Natural killer cell treated with Interleukin-12 subunit alpha and Interleukin-12 subunit beta and Interleukin-15 and Interleukin-18, amount 100 ng/mL, for 72 hours (primary cell): ENCODE data around the gene EXOSC10. TPM values are rescaled to one million over a fixed set of nuclear protein-coding genes. Genes with fewer than 3 reads are reported as not detected.
A peak's percentile ranks its signal among the peaks of the same experiment; 100 is the strongest.

Experiments used
- ATAC-seq, 2 donors: fragments of 150-1000 bp; cut with Tn5 transposase in 1 of 2; sonication (Bioruptor Pico), chemical (Tn5 transposase) in 1 of 2; 2 replicates each; pipeline ENCODE4 v1.10.0; 2021
- DNase-seq: peaks from one replicate; pipeline ENCODE4 v3.0.0; 2022; ENCODE audit warnings: low spot score
- H3K27ac Mint-ChIP-seq, 2 donors: 1 replicate in 1 of 2; 2 replicates in 1 of 2; pipeline ENCODE4 v1.8.0; 2022; ENCODE audit warnings: mixed read lengths in 2 of 2, mild to moderate bottlenecking in 1 of 2, moderate library complexity in 1 of 2
- H3K27me3 Mint-ChIP-seq, 2 donors: 1 replicate in 1 of 2; 2 replicates in 1 of 2; pipeline ENCODE4 v1.8.0; 2022; ENCODE audit warnings: mixed read lengths in 2 of 2
- H3K36me3 Mint-ChIP-seq: one replicate; pipeline ENCODE4 v1.8.0; 2022; ENCODE audit warnings: mixed read lengths
- H3K4me1 Mint-ChIP-seq, 2 donors: 1 replicate in 1 of 2; 2 replicates in 1 of 2; pipeline ENCODE4 v1.8.0; 2022; ENCODE audit warnings: low read depth in 2 of 2, mixed read lengths in 2 of 2, mild to moderate bottlenecking in 1 of 2
- H3K4me3 Mint-ChIP-seq: one replicate; pipeline ENCODE4 v1.8.0; 2022; ENCODE audit warnings: mixed read lengths
- H3K9me3 Mint-ChIP-seq: 2 replicates; pipeline ENCODE4 v1.8.0; 2022; ENCODE audit warnings: mixed read lengths
- total RNA-seq, 2 donors: library from RNA; stranded (reverse); gene quantifications; one replicate each; pipeline ENCODE4 v1.2.3, GENCODE V29; 2022

The EXOSC10 gene
- 100 to 1,000 TPM in 1 of 2 donors, 10 to 100 TPM in 1; 69.6 to 120 TPM for total RNA-seq

DNA sequence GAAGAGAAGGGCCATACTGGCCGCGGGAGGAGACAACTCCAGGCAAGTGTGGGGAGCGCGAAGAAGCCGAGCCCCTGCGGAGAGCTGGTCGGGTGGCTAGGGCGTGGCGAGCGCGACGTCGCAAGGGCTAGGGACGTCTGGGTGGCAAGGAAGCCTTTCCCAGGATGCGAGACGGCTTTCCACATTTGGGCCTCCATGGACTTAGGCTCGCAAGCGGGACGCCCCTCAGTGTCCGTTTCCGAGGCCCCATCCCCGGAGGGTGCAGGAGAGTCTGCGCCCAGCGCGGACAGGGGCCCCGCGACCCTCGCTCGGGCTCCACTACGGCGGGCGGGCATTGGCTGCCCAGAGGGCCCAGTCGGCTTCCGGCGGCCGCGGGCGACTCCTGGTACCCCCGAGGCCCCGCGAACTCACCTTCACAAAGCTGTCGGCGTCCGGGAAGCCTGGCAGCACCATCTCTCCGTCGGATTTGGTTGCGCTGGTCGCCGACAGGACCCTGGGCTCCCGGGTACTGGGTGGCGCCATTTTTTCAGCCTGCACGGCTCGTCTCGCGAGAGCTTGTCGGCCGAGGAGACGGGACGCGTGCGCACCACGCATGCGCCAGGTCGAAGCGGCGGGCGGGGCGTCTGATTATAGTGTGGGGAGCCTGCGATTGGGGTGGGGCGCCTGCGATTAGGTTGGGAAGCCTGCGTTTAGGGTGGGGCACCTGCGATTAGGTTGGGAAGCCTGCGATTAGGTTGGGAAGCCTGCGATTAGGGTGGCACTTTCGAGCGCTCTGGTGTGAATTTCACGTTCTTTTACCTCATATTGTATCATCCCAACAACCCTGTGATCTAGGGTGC, at the start of gene EXOSC10:
TSS of gene EXOSC10 (minus strand) at position 560 of the 839 bp plus-strand sequence. CDS start at position 522, 38 bp downstream.
- peaks cover 5% of the 10 kb centered on the region for H3K36me3 Mint-ChIP-seq
- H3K27ac Mint-ChIP-seq = peak within 1 kb of the TSS; percentile 80 to 82
- H3K27me3 Mint-ChIP-seq = no peaks in the 10 kb centered on the region
- ATAC-seq (peak; percentile 97), DNase-seq (peak; percentile 95)
- H3K4me3 Mint-ChIP-seq = peak within 1 kb of the TSS; percentile 95
- peaks cover 12 to 15% of the 10 kb centered on the region in 2 donors for H3K4me1 Mint-ChIP-seq
- H3K9me3 Mint-ChIP-seq = no peaks in the 10 kb centered on the region

DNA sequence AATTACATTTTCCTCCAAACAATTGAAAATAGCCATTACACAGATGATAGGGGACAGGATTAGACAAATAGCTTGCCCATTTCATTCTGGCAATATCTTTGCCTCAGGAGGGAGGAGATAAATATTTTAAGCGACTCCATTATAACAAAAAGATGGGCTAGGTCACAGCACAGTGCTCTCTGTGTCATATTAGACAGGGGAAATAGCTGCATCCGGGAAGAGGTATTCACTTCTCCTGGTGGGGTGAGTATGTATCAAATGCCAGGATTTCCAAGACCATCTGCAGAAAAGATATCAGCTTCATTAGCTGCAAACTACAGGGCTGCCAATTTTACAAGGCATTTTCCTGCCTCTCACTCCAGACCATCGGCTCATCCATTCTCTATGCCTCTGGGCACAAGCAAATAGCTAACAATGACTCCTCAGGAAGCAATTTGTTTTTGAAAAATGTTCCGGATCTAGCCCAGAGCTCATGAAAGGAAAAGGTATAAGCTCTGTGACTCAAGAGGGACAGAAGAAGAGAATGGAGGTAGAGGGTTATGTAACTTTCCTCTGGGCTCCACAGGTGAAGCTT, 47.6 kb upstream of the EXOSC10 start:
- DNase-seq (no peak), ATAC-seq (no peak)
- Mint-ChIP-seq H3K4me1 (no peaks in the 10 kb centered on the region), H3K9me3 (no peaks in the 10 kb centered on the region), H3K36me3 (peaks cover 8% of the 10 kb centered on the region), H3K27me3 (no peaks in the 10 kb centered on the region), H3K4me3 (no peak overlapping the region), H3K27ac (no peak overlapping the region)

DNA sequence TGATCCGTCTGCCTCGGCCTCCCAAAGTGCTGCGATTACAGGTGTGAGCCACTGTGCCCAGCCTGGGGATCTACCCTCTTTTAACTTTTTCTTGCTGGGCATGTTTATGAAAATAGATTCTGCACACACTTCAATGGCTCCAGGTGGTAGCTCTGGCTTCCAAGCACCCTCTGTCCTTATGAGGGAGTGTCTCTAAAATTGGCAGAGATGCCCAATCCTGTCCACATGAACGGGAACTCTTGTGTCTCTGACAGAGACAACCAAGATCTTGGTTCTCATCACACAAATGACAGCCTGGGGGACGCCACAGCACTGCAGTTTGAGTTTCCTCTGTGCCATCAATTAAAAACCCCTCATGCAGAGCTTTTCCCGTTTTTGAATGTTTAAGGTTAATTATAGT, 46.1 kb upstream of the EXOSC10 start:
- H3K9me3 Mint-ChIP-seq = no peaks in the 10 kb centered on the region
- H3K4me1 Mint-ChIP-seq = no peaks in the 10 kb centered on the region
- H3K27me3 Mint-ChIP-seq = no peaks in the 10 kb centered on the region
- H3K27ac Mint-ChIP-seq = no peak overlapping the region
- no peak for DNase-seq
- no peak for ATAC-seq
- peaks cover 8% of the 10 kb centered on the region for H3K36me3 Mint-ChIP-seq
- H3K4me3 Mint-ChIP-seq = no peak overlapping the region

DNA sequence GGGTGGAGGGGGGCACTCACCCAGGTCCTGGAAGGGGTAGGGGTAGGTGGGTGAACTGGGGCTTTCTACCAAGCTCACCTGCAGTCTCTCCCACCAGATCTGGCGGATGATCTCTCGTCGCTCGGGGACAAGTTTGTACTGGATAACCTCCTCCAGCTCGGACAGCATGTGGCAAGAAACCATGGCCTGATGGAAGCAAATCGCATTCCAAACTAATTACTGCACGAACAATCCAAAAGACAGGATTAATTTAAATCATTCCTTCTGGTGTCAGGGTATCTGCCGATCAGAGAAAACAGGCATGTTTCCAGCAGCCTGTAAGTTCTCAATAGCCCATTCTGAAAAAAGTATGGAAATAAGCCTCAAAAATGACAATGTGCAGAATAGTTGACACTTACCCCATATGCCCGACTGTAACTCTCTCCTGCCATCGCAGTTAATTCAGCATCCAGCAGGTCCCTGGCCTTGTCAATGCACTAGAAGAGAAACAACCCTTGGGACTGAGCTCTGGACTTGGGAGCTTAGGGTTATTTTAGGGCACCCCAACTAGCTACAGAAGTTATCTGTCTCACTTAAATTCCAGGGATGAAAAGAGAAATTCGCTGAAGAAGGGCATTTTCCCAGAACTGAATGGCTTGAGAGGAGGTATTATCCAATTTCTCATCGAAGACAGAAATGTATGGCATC, 45.0 kb upstream of the EXOSC10 start:
- H3K4me1 Mint-ChIP-seq = no peaks in the 10 kb centered on the region
- no peak for ATAC-seq
- no peak overlapping the region for H3K4me3 Mint-ChIP-seq
- DNase-seq = no peak
- peaks cover 8% of the 10 kb centered on the region for H3K36me3 Mint-ChIP-seq
- H3K9me3 Mint-ChIP-seq = no peaks in the 10 kb centered on the region
- H3K27ac Mint-ChIP-seq = no peak overlapping the region
- no peaks in the 10 kb centered on the region for H3K27me3 Mint-ChIP-seq

DNA sequence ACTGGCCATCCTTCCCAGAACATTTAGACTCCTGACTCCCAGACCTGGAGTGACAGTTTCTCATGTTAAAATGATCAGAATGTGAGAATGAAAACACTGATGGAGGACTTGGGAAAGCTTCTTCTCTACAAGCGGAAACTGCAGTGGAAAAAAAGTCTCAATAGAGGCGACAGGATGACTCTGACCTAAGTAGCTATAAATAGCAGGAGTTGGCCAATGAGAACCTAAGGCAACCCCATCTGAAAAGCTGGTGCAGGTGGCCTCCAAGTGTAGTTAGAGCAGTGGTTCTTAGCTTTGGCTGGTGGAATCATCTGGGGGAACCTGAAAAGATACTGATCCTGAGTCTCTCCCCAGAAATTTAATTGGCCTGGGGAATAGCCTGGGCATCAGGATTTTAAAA, 44.2 kb upstream of the EXOSC10 start:
- DNase-seq = no peak
- Mint-ChIP-seq H3K27ac (no peak overlapping the region), H3K4me1 (no peaks in the 10 kb centered on the region), H3K4me3 (no peak overlapping the region), H3K27me3 (no peaks in the 10 kb centered on the region), H3K36me3 (peaks cover 11% of the 10 kb centered on the region), H3K9me3 (no peaks in the 10 kb centered on the region)
- ATAC-seq = no peak

DNA sequence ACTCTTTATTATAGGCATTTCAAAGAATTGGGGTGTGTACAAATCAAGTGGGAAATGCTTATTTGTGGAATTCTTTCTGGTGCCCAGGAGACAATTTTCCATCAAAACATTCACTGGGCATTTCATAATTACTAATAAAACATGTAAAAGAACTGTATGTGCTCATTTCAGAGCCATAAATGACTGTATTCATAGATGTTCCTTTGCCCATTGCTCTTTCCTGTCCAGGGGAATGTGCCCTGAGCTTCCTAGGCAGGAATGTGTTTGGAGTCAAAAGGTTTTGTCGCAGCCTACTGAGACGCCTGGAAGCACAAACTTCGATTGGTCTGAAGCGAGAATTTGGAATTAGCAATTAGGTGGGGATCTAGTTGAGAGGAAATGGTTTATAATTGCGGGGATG, 43.7 kb upstream of the EXOSC10 start:
- peaks cover 15% of the 10 kb centered on the region for H3K36me3 Mint-ChIP-seq
- no peak overlapping the region for H3K4me3 Mint-ChIP-seq
- DNase-seq = no peak
- H3K4me1 Mint-ChIP-seq = no peaks in the 10 kb centered on the region
- no peaks in the 10 kb centered on the region for H3K27me3 Mint-ChIP-seq
- no peaks in the 10 kb centered on the region for H3K9me3 Mint-ChIP-seq
- no peak for ATAC-seq
- no peak overlapping the region for H3K27ac Mint-ChIP-seq

DNA sequence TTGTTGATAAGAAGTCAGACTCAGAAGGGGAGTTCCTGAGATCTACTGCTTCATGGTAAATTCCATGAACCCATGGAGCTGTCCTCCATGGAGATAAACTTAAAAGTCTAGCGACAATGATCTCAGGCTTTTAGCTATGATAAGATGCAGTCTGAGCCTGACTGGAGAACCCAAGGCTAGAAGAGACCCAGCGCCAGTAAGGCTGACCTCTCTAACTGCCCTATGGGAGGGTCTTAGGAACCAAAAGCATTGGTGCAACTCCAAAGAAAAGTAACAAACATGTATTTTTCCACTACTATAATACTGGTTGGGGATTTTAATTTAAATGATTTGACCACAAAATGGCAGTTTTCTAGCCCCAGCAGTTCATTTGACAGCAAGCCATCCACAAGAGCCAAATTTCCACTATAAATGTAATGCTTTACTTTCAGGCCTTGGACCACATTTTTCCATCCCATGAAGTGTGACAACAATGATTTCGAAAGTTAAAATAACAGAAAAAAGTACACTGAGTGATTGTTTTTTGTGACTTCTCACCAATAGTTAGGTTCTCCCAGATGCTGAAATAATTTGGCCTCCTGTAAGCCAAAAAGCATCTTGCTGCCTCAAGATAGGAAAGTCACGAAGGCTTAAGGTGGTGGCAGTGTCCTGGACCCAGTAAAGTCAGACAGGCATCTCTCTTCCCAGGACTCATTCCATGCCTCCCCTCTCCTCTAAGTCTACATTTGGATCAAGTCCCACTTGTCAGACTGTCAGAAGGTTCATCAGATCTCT, 43.1 kb upstream of the EXOSC10 start:
- Mint-ChIP-seq H3K9me3 (no peaks in the 10 kb centered on the region), H3K4me1 (no peaks in the 10 kb centered on the region), H3K27me3 (no peaks in the 10 kb centered on the region), H3K27ac (no peak overlapping the region), H3K36me3 (peaks cover 15% of the 10 kb centered on the region), H3K4me3 (no peak overlapping the region)
- DNase-seq (no peak), ATAC-seq (no peak)

DNA sequence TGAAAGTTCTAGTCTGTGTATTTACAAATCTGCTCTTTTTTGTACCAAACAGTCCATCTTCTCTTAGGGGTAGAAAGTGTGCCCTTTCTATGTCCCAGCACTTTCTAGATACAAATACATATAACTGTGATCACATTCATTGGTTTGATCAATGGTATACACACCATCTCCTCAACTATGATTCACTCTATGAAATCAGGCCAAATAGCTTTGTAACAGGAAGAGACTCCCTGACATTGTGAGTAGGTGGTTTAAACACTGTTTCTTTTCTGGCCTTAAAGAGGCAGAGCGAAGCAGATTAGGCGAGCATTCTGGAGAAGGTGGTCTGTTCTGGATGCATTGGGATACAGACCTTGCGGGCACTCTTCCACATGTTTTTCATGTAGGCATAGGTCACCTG, 39.3 kb upstream of the EXOSC10 start:
- peaks cover 14% of the 10 kb centered on the region for H3K36me3 Mint-ChIP-seq
- H3K9me3 Mint-ChIP-seq = no peaks in the 10 kb centered on the region
- H3K4me3 Mint-ChIP-seq = no peak overlapping the region
- H3K4me1 Mint-ChIP-seq = no peaks in the 10 kb centered on the region
- H3K27ac Mint-ChIP-seq = peak overlapping the region in 1 of 2 donors; percentile 32
- no peak for ATAC-seq
- H3K27me3 Mint-ChIP-seq = no peaks in the 10 kb centered on the region
- no peak for DNase-seq

DNA sequence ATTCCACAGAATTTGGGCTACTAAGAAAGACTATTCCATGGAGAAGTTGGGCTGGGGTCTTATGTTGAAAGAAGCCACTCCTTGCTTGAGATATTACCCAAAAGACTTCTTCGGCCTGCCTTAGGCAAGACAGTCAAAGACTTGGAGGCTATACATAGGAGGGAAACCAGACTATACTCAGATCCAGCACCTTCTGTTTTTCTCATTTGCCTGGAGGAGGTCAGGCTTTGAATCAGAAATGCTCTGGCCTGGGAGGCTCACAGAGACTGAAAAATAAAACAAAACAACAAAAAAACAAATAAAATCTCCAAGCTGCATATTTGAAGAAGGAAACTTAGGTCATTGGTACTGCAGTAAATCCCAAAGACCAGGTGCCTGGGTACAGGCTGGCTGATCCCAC, 38.4 kb upstream of the EXOSC10 start:
- Mint-ChIP-seq H3K9me3 (no peaks in the 10 kb centered on the region), H3K4me1 (no peaks in the 10 kb centered on the region), H3K27ac (no peak overlapping the region), H3K36me3 (peaks cover 13% of the 10 kb centered on the region), H3K27me3 (no peaks in the 10 kb centered on the region), H3K4me3 (no peak overlapping the region)
- DNase-seq (no peak), ATAC-seq (no peak)

DNA sequence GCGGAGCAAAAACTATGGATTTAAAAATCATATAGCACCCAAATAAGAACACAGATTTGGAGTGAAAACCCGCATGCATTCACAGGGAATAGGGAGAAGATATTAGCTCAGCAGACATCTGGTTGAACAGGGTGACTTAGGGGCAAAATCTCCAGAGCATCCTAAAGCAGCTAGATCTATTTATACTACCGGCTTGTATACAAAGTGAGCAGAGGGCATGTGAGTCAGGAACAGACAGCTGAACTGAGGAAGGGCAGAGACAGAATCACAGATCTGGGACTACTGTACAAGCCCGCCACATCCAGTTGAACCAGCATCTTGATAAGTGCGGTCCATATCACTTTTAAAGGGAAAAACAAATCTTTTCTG, 35.2 kb upstream of the EXOSC10 start:
- ATAC-seq (no peak), DNase-seq (no peak)
- peak overlapping the region in 1 of 2 donors; percentile 48 for H3K27ac Mint-ChIP-seq
- H3K36me3 Mint-ChIP-seq = peaks cover 13% of the 10 kb centered on the region
- no peaks in the 10 kb centered on the region for H3K9me3 Mint-ChIP-seq
- H3K4me3 Mint-ChIP-seq = no peak overlapping the region
- no peaks in the 10 kb centered on the region for H3K4me1 Mint-ChIP-seq
- H3K27me3 Mint-ChIP-seq = no peaks in the 10 kb centered on the region

DNA sequence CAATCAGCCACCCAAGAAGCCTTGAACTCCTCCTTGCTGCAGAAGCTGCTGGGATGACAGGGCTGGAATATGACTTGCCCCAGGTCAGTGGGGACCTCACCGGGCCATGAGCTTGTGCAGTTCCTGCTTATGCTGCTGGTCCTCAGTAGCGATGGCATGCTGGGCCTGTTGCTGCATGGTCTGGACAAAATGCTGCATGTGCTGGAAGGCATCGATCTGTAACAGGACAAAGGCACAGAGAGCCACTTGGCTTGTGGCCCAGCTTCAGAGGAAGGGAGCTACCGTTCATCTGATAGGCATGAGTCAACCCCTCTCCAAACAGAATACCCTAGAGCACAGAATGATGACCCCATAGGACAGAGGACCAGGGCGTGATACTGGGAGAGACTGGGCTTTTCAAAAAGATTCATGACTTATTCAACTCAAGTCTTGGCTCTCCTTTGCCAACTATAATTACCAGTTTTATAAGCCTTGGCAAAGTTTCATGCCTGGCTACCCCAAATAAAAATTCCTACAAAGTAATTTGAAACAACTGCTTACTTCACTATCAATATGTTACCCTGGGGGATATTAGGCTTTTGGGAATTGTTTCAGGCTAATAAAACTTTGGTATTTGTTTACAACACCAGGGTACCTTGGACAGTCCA, 34.7 kb upstream of the EXOSC10 start:
- H3K36me3 Mint-ChIP-seq = peaks cover 18% of the 10 kb centered on the region
- DNase-seq (no peak), ATAC-seq (no peak)
- no peaks in the 10 kb centered on the region for H3K4me1 Mint-ChIP-seq
- peak overlapping the region in 1 of 2 donors; percentile 48 for H3K27ac Mint-ChIP-seq
- no peaks in the 10 kb centered on the region for H3K27me3 Mint-ChIP-seq
- H3K9me3 Mint-ChIP-seq = no peaks in the 10 kb centered on the region
- H3K4me3 Mint-ChIP-seq = no peak overlapping the region

DNA sequence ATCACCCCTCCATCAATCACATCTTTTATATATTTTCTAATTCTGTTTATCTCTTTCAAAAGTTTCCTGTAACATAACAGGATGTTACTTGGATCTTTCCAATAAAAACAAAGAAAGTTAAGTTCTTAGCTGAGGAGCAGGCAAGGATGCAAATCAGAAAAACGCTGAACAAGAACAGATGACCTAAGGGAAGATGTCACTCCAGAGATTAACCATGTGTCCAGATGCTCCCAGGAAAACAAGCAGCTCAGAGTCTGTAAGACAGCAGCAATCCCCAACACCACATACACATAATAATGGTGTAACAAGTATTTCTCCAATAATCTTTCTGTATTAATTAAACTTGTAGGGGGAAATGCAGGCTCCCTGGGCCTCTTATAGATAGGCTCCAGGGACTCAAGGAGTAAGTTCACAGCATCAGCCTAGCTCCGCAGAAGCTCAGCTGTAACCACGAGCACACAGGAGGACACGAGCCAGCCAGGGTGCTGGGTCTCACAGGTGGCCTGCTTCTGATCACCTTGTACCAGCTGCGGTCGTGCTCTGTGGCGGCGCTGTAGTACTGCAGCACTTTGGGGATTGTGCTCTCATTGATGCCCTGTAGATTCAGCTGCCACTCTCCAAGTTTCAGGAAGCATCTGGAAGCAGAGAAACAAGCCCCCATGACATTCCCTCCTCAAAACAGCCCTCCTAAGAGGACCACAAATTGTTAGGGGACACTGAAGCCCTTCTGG, 33.1 kb upstream of the EXOSC10 start:
- peaks cover 16% of the 10 kb centered on the region for H3K36me3 Mint-ChIP-seq
- ATAC-seq (no peak), DNase-seq (no peak)
- H3K4me3 Mint-ChIP-seq = no peak overlapping the region
- no peaks in the 10 kb centered on the region for H3K9me3 Mint-ChIP-seq
- H3K27ac Mint-ChIP-seq = no peak overlapping the region
- H3K27me3 Mint-ChIP-seq = no peaks in the 10 kb centered on the region
- no peaks in the 10 kb centered on the region for H3K4me1 Mint-ChIP-seq

DNA sequence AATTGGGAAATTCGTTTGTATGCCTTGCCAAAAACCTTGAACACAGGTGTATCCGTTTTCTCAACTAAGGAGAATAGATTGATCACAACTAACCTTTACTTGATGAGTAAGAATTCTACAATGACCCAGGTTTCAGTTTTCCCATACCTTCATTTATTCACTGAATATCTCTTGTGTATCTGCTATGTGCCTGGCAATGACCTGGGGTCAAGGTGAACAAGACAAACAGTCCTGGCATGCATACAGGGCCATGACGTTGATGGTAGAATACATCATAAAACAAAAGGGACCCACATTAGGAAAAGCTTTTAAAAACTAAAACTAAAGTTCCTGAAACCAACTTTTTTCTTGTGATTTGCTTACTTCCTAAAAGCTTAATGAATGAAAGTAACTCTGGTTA, 32.1 kb upstream of the EXOSC10 start:
- Mint-ChIP-seq H3K4me3 (no peak overlapping the region), H3K36me3 (peaks cover 17% of the 10 kb centered on the region), H3K9me3 (no peaks in the 10 kb centered on the region), H3K27me3 (no peaks in the 10 kb centered on the region), H3K4me1 (peaks cover 0 to 2% of the 10 kb centered on the region in 2 donors), H3K27ac (no peak overlapping the region)
- DNase-seq (no peak), ATAC-seq (no peak)
